PC-3 (cell line): ENCODE measurements around the gene NRARP. TPM values are rescaled to one million over a fixed set of nuclear protein-coding genes. Genes with fewer than 3 reads are reported as not detected.

Source experiments
- ATAC-seq: fragments of 200-7000 bp; cut with Tn5 transposase; 2 replicates; pipeline ENCODE4 v1.9.1; 2020; ENCODE audit warnings: mild to moderate bottlenecking, moderate library complexity
- BruUV-seq: library from RNA; stranded (reverse); fragments of 400-500 nt; replicated peaks from 2 replicates; lab custom pipeline; 2021; lab: Mats Ljungman, UMichigan
- CTCF ChIA-PET: fragments of 300-600 bp; sonication (Branson Sonifier 250); formaldehyde crosslinking; loops from one replicate; lab custom pipeline; 2022; ENCODE audit warnings: antibody characterized with exemption; lab: Charles Lee
- POLR2A ChIA-PET: fragments of 300-600 bp; sonication (Branson Sonifier 250); formaldehyde crosslinking; loops from one replicate; lab custom pipeline; 2022; ENCODE audit warnings: antibody characterized with exemption; ENCODE audit not compliant: unreplicated experiment; lab: Charles Lee
- DNase-seq: peaks from one replicate; pipeline ENCODE4 v3.0.0-alpha.2; 2015
- H2AFZ ChIP-seq: fragments of 300-600 bp; sonication (generic); 2 replicates; pipeline ENCODE4 v1.6.0; 2016; ENCODE audit warnings: antibody characterized with exemption, low read length
- H3F3A ChIP-seq: fragments of 300-600 bp; sonication (generic); one replicate; pipeline ENCODE4 v1.6.0; 2017; ENCODE audit warnings: antibody characterized with exemption, low read length, control low read depth, mild to moderate bottlenecking; ENCODE audit not compliant: unreplicated experiment
- H3K27ac ChIP-seq: fragments of 300-600 bp; sonication (generic); 2 replicates; pipeline ENCODE4 v1.5.1; 2016; ENCODE audit warnings: mild to moderate bottlenecking, low read length
- H3K27me3 ChIP-seq: fragments of 300-600 bp; sonication (generic); 2 replicates; pipeline ENCODE4 v1.6.1; 2016; ENCODE audit warnings: low read length, mixed read lengths
- H3K36me3 ChIP-seq: fragments of 300-600 bp; sonication (generic); 2 replicates; pipeline ENCODE4 v1.6.1; 2016; ENCODE audit warnings: low read depth, mixed run types, low read length, mixed read lengths
- H3K4me1 ChIP-seq: fragments of 300-600 bp; sonication (generic); 2 replicates; pipeline ENCODE4 v1.5.1; 2016; ENCODE audit warnings: low read length; ENCODE audit not compliant: insufficient read depth
- H3K4me2 ChIP-seq: fragments of 300-600 bp; sonication (generic); 2 replicates; pipeline ENCODE4 v1.6.0; 2016; ENCODE audit warnings: low read length
- H3K4me3 ChIP-seq: fragments of 300-600 bp; sonication (generic); 2 replicates; pipeline ENCODE4 v1.5.1; 2016; ENCODE audit warnings: mild to moderate bottlenecking, low read length, mixed read lengths
- H3K79me2 ChIP-seq: fragments of 300-600 bp; sonication (generic); 2 replicates; pipeline ENCODE4 v1.6.1; 2017; ENCODE audit warnings: low read length, mixed read lengths
- H3K9ac ChIP-seq: fragments of 300-600 bp; sonication (generic); 2 replicates; pipeline ENCODE4 v1.6.0; 2016; ENCODE audit warnings: mild to moderate bottlenecking, low read length
- H3K9me2 ChIP-seq: fragments of 300-600 bp; sonication (generic); replicated peaks from 2 replicates; pipeline ENCODE4 v1.6.1; 2016; ENCODE audit warnings: mixed run types, low read length, mixed read lengths
- H3K9me3 ChIP-seq: fragments of 300-600 bp; sonication (generic); 2 replicates; pipeline ENCODE4 v1.6.1; 2016; ENCODE audit warnings: low read length, mixed read lengths
- H4K20me1 ChIP-seq: fragments of 300-600 bp; sonication (generic); 2 replicates; pipeline ENCODE4 v1.6.1; 2016; ENCODE audit warnings: low read length, mixed read lengths
- CTCF ChIP-seq: fragments of 300-600 bp; sonication (generic); conservative IDR thresholded peaks from 2 replicates; pipeline ENCODE4 v1.5.1; 2017; ENCODE audit warnings: antibody characterized with exemption, low read depth, mild to moderate bottlenecking, low read length
- EZH2 ChIP-seq: fragments of 300-600 bp; sonication (generic); IDR thresholded peaks from one replicate; pipeline ENCODE4 v1.6.1; 2017; ENCODE audit warnings: antibody characterized with exemption, mild to moderate bottlenecking, low read length; ENCODE audit not compliant: unreplicated experiment
- EZH2phosphoT487 ChIP-seq: fragments of 300-600 bp; sonication (generic); IDR thresholded peaks from 2 replicates; pipeline ENCODE4 v1.6.1; 2018; ENCODE audit warnings: mild to moderate bottlenecking, antibody characterized with exemption, low read length, borderline replicate concordance
- intact Hi-C: fragments of 100-400 bp; cut with micrococcal nuclease; formaldehyde crosslinking; loops from 2 replicates; pipeline ENCODE4 v1.9.0; 2023
- total RNA-seq: library from RNA; depleted of rRNA; stranded (reverse); fragments of >200 nt; gene quantifications from 2 replicates; pipeline ENCODE4 v1.2.3, GENCODE V29; 2014; rRNA removed

The NRARP gene
- total RNA-seq, 1 experiment from 2014 or later: 36.8 TPM

GRCh38 chr9:137250329-137251193 lies 51.5 kb downstream of the NRARP start:
- CTCF ChIA-PET: no interaction called here
- DNase-seq (no peak), ATAC-seq (no peak)
- H3K4me2 ChIP-seq: no peak overlapping the region
- POLR2A ChIA-PET: no interaction called here
- intact Hi-C loops: no loop called here
- H4K20me1 ChIP-seq: no peaks in the 10 kb centered on the region
- H3K79me2 ChIP-seq: peaks cover 3% of the 10 kb centered on the region
- H3K27ac ChIP-seq: no peak overlapping the region
- TF ChIP-seq CTCF: no peak
- TF ChIP-seq EZH2: no peak
- no peak for TF ChIP-seq EZH2phosphoT487
- no peaks in the 10 kb centered on the region for H3K36me3 ChIP-seq
- no TSS peak for BruUV-seq
- H3K27me3 ChIP-seq: no peaks in the 10 kb centered on the region
- H3K4me1 ChIP-seq: peaks cover 7% of the 10 kb centered on the region; the same call in 1 of the 2 replicates
- no peak overlapping the region for H3K9ac ChIP-seq
- no peak overlapping the region for H2AFZ ChIP-seq
- H3K9me2 ChIP-seq: no peaks in the 10 kb centered on the region
- no peaks in the 10 kb centered on the region for H3F3A ChIP-seq
- no peaks in the 10 kb centered on the region for H3K9me3 ChIP-seq
- H3K4me3 ChIP-seq: no peak overlapping the region

Other genes starting within 250 kb of the NRARP start
- gene ENTPD2, start 248.2 kb downstream of the NRARP start, total RNA-seq: 0.92 and 1.3 TPM in 2 replicates
- gene SAPCD2, start 231.7 kb downstream of the NRARP start, total RNA-seq: 98.4 and 134 TPM in 2 replicates
- gene UAP1L1, start 224.8 kb downstream of the NRARP start, total RNA-seq: 5.0 and 6.4 TPM in 2 replicates
- 65.5 and 71.6 TPM in 2 replicates for gene MAN1B1, start 215.3 kb downstream of the NRARP start, total RNA-seq
- 101 and 103 TPM in 2 replicates for gene DPP7, start 187.5 kb downstream of the NRARP start, total RNA-seq
- 0.11 TPM in 1 of 2 replicates, not detected in the other for gene GRIN1, start 163.1 kb downstream of the NRARP start, total RNA-seq
- gene LRRC26, start 132.2 kb downstream of the NRARP start, total RNA-seq: 0.40 and 2.0 TPM in 2 replicates
- gene TMEM210, start 130.2 kb downstream of the NRARP start, total RNA-seq: not detected in 2 replicates
- gene ANAPC2, start 113.7 kb downstream of the NRARP start, total RNA-seq: 21.6 and 30.2 TPM in 2 replicates
- gene SSNA1, start 113.6 kb downstream of the NRARP start, total RNA-seq: 123 and 148 TPM in 2 replicates
- gene TPRN, start 101.5 kb downstream of the NRARP start, total RNA-seq: 11.3 and 14.7 TPM in 2 replicates
- 31.3 and 36.4 TPM in 2 replicates for gene TMEM203, start 96.6 kb downstream of the NRARP start, total RNA-seq
- gene NDOR1, start 96.6 kb downstream of the NRARP start, total RNA-seq: 21.5 and 25.7 TPM in 2 replicates
- gene RNF208, start 80.0 kb downstream of the NRARP start, total RNA-seq: 1.7 and 2.8 TPM in 2 replicates
- 0.29 and 1.3 TPM in 2 replicates for gene CYSRT1, start 77.1 kb downstream of the NRARP start, total RNA-seq
- 1.2 and 1.7 TPM in 2 replicates for gene RNF224, start 74.8 kb downstream of the NRARP start, total RNA-seq
- 1.0 and 1.5 TPM in 2 replicates for gene SLC34A3, start 71.4 kb downstream of the NRARP start, total RNA-seq
- gene TUBB4B, start 61.0 kb downstream of the NRARP start, total RNA-seq: 424 and 599 TPM in 2 replicates
- not detected in 2 replicates for gene STPG3, start 51.0 kb downstream of the NRARP start, total RNA-seq
- 50.7 and 69.5 TPM in 2 replicates for gene NELFB, start 46.9 kb downstream of the NRARP start, total RNA-seq
- gene TOR4A, start 24.5 kb downstream of the NRARP start, total RNA-seq: 28.9 and 32.7 TPM in 2 replicates
- gene EXD3, start 120.9 kb upstream of the NRARP start, total RNA-seq: 1.9 and 3.1 TPM in 2 replicates
- 0.51 and 1.6 TPM in 2 replicates for gene NOXA1, start 121.1 kb upstream of the NRARP start, total RNA-seq
- 0.17 TPM in 1 of 2 replicates, not detected in the other for gene ENTPD8, start 139.1 kb upstream of the NRARP start, total RNA-seq
- 29.5 and 30.8 TPM in 2 replicates for gene NSMF, start 157.1 kb upstream of the NRARP start, total RNA-seq
- 0.77 and 0.81 TPM in 2 replicates for gene PNPLA7, start 248.1 kb upstream of the NRARP start, total RNA-seq
- gene MRPL41, start 249.6 kb upstream of the NRARP start, total RNA-seq: 159 and 193 TPM in 2 replicates